HG03521 (cell line): ENCODE measurements around the gene ZCCHC18.
"Not testable (repeated sequence)": the region's sequence is repeated elsewhere in the genome, so short reads cannot be mapped to it uniquely, and the experiment has no call there.

Experiments
- ATAC-seq: cut with Tn5 transposase; IDR thresholded peaks from one replicate; pipeline ENCODE4 v1.9.1; 2021; ENCODE audit warnings: mild to moderate bottlenecking, moderate library complexity; ENCODE audit not compliant: unreplicated experiment

ZCCHC18 gene

GRCh38 chrX:104112326-104112951, at the start of gene ZCCHC18:
ZCCHC18 (plus strand) TSS chrX:104112523; CDS start chrX:104114112, 1,589 bp downstream.
- peak; percentile 64 for ATAC-seq

- not testable (repeated sequence) for ATAC-seq
These were observed 49.7 kb upstream of the ZCCHC18 start for GRCh38 chrX:104062636-104063035.

- peak; percentile 100 for ATAC-seq
These were observed 36.4 kb upstream of the ZCCHC18 start, which contains the start of gene TMSB15C for GRCh38 chrX:104075778-104076445. TMSB15C (minus strand) TSS chrX:104076236.

GRCh38 chrX:104077854-104078253, 34.5 kb upstream of the ZCCHC18 start:
- ATAC-seq: not testable (repeated sequence)

GRCh38 chrX:104084063-104084462, 28.3 kb upstream of the ZCCHC18 start:
- ATAC-seq: no peak

- ATAC-seq: no peak
These were observed 27.6 kb upstream of the ZCCHC18 start for GRCh38 chrX:104084534-104085277.

- ATAC-seq: no peak
These were observed 26.8 kb upstream of the ZCCHC18 start for GRCh38 chrX:104085477-104085876.

GRCh38 chrX:104085919-104086318, 26.4 kb upstream of the ZCCHC18 start:
- no peak for ATAC-seq

- no peak for ATAC-seq
These were observed 14.0 kb upstream of the ZCCHC18 start for GRCh38 chrX:104098151-104098808.

- no peak for ATAC-seq
These were observed 13.4 kb upstream of the ZCCHC18 start for GRCh38 chrX:104098919-104099318.

GRCh38 chrX:104104676-104105075, 7.6 kb upstream of the ZCCHC18 start:
- ATAC-seq: no peak

- no peak for ATAC-seq
These were observed 6.7 kb upstream of the ZCCHC18 start for GRCh38 chrX:104105330-104106262.

- ATAC-seq: no peak
These were observed 3.4 kb upstream of the ZCCHC18 start for GRCh38 chrX:104108955-104109354.

- ATAC-seq: peak; percentile 46
These were observed 1.7 kb upstream of the ZCCHC18 start for GRCh38 chrX:104110491-104111240.

GRCh38 chrX:104113222-104113965, 1.1 kb downstream of the ZCCHC18 start:
- ATAC-seq: peak; percentile 37

GRCh38 chrX:104117759-104118158, 5.4 kb downstream of the ZCCHC18 start:
- no peak for ATAC-seq

GRCh38 chrX:104118765-104119164, 6.4 kb downstream of the ZCCHC18 start:
- no peak for ATAC-seq

GRCh38 chrX:104122829-104123228, 10.5 kb downstream of the ZCCHC18 start:
- no peak for ATAC-seq

GRCh38 chrX:104126856-104127255, 14.5 kb downstream of the ZCCHC18 start:
- ATAC-seq: no peak
